Erythroblast (primary cell): Measurements from ENCODE around the gene ENTREP1.

ENCODE experiments used
- DNase-seq, 2 experiments: peaks; one replicate each; lab custom pipeline; 2025; lab: John Stamatoyannopoulos, UW
- GATA1 ChIP-seq: IDR thresholded peaks from 2 replicates; pipeline ENCODE4 v1.6.1; 2011; ENCODE audit warnings: low read depth, mild to moderate bottlenecking, control low read depth, low read length, moderate library complexity
- POLR2A ChIP-seq: IDR thresholded peaks from 2 replicates; pipeline ENCODE4 v1.6.1; 2011; ENCODE audit warnings: mild to moderate bottlenecking, low read length

The ENTREP1 gene

GRCh38 chr9:69371001-69371400, 46.0 kb downstream of the ENTREP1 start:
- TF ChIP-seq GATA1 (no peak), POLR2A (no peak)
- no peak for DNase-seq

GRCh38 chr9:69376651-69377050, 51.6 kb downstream of the ENTREP1 start:
- TF ChIP-seq POLR2A (no peak), GATA1 (no peak)
- no peak for DNase-seq

- TF ChIP-seq GATA1 (no peak), POLR2A (no peak)
Measured at GRCh38 chr9:69377291-69377690, 52.3 kb downstream of the ENTREP1 start.

GRCh38 chr9:69377981-69378380, 53.0 kb downstream of the ENTREP1 start:
- DNase-seq, result no peak
- TF ChIP-seq GATA1, result no peak
- no peak for TF ChIP-seq POLR2A

More at GRCh38 chr9:69377291-69377690, 52.3 kb downstream of the ENTREP1 start:
- no peak for DNase-seq

GRCh38 chr9:69379270-69379982, 54.4 kb downstream of the ENTREP1 start:
- TF ChIP-seq GATA1, result no peak
- TF ChIP-seq POLR2A, result no peak
- no peak for DNase-seq

- no peak for DNase-seq
Measured at GRCh38 chr9:69380301-69380700, 55.3 kb downstream of the ENTREP1 start.

GRCh38 chr9:69380811-69381210, 55.8 kb downstream of the ENTREP1 start:
- TF ChIP-seq POLR2A, result no peak
- no peak for TF ChIP-seq GATA1
- DNase-seq, result no peak

More at GRCh38 chr9:69380301-69380700, 55.3 kb downstream of the ENTREP1 start:
- TF ChIP-seq GATA1 (no peak), POLR2A (no peak)

- TF ChIP-seq POLR2A, result no peak
- no peak for TF ChIP-seq GATA1
- no peak for DNase-seq
Measured at GRCh38 chr9:69382135-69382534, 57.1 kb downstream of the ENTREP1 start.

- TF ChIP-seq POLR2A (no peak), GATA1 (no peak)
Measured at GRCh38 chr9:69385581-69386033, 60.6 kb downstream of the ENTREP1 start.

GRCh38 chr9:69386651-69387050, 61.6 kb downstream of the ENTREP1 start:
- DNase-seq, result no peak
- TF ChIP-seq GATA1 (no peak), POLR2A (no peak)

More at GRCh38 chr9:69385581-69386033, 60.6 kb downstream of the ENTREP1 start:
- DNase-seq, result no peak

- no peak for DNase-seq
- no peak for TF ChIP-seq GATA1
- no peak for TF ChIP-seq POLR2A
Measured at GRCh38 chr9:69388596-69388995, 63.6 kb downstream of the ENTREP1 start.

- DNase-seq, result no peak
- TF ChIP-seq GATA1, result no peak
- TF ChIP-seq POLR2A, result no peak
Measured at GRCh38 chr9:69389437-69389995, 64.5 kb downstream of the ENTREP1 start.

- no peak for DNase-seq
- TF ChIP-seq GATA1 (no peak), POLR2A (no peak)
Measured at GRCh38 chr9:69391487-69391886, 66.5 kb downstream of the ENTREP1 start.

GRCh38 chr9:69391946-69392345, 66.9 kb downstream of the ENTREP1 start:
- DNase-seq, result no peak
- no peak for TF ChIP-seq POLR2A
- no peak for TF ChIP-seq GATA1

- TF ChIP-seq GATA1 (no peak), POLR2A (no peak)
- no peak for DNase-seq
Measured at GRCh38 chr9:69392826-69393225, 67.8 kb downstream of the ENTREP1 start.
